ENCODE results near the gene MARCHF6.

DNA sequence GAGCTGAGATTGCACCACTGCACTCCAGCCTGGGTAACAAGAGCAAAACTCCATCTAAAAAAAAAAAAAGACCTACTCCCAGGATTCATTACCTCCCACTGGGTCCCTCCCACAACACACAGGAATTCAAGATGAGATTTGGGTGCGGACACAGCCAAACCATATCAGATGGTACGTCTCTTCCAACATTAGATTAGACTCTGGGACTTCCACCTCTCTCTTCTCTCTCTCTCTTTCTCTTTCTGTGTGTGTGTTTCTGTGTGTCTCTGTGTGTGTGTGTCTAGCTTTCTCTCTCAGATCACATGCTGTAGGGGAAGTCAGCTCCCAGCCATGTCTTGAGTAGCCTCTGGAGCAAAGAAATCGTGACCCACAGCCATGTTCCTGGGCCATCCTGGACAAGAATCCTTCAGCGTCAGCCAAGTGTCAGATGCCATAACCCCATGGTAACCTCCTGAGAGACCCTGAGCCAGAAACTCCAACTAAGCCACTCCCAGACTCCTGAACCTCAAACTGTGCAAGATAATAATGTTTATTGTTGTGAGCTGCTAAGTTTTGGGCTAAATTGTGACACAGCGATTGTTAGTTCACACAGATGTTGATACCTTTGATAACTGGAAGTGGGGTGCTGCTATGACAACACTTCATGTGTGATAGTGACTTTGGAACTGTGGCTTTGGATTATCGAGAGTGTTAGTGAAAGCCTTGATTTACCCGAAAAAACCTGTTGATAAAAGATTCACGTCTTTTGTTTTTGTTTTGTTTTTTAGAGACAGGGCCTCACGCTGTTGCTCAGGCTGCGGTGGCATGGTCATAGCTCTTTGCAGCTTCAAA, 41.7 kb upstream of the MARCHF6 start:
- TF ChIP-seq, protein P1, sequence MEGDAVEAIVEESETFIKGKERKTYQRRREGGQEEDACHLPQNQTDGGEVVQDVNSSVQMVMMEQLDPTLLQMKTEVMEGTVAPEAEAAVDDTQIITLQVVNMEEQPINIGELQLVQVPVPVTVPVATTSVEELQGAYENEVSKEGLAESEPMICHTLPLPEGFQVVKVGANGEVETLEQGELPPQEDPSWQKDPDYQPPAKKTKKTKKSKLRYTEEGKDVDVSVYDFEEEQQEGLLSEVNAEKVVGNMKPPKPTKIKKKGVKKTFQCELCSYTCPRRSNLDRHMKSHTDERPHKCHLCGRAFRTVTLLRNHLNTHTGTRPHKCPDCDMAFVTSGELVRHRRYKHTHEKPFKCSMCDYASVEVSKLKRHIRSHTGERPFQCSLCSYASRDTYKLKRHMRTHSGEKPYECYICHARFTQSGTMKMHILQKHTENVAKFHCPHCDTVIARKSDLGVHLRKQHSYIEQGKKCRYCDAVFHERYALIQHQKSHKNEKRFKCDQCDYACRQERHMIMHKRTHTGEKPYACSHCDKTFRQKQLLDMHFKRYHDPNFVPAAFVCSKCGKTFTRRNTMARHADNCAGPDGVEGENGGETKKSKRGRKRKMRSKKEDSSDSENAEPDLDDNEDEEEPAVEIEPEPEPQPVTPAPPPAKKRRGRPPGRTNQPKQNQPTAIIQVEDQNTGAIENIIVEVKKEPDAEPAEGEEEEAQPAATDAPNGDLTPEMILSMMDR (IDR thresholded peaks at IDR 0.05), result no peak
- TF ChIP-seq POLR2A (IDR thresholded peaks at IDR 0.05), result no peak
- no peak for TF ChIP-seq EP300 (IDR thresholded peaks at IDR 0.05; ENCODE audit: low read depth)

All from transverse colon (tissue), 3 donors.